H1 (cell line): ENCODE results near the gene CAPS. TPM values are rescaled to one million over a fixed set of nuclear protein-coding genes. Genes with fewer than 3 reads are reported as not detected.

Experiments
- CHD7 ChIP-seq: fragments of 300-600 bp; sonication (generic); IDR thresholded peaks from 2 replicates; pipeline ENCODE4 v1.7.1; 2012; ENCODE audit warnings: low read length, moderate library complexity, mild to moderate bottlenecking, inconsistent platforms; ENCODE audit not compliant: insufficient replicate concordance
- CREB1 ChIP-seq: IDR thresholded peaks from 2 replicates; pipeline ENCODE4 v1.6.1; 2012; ENCODE audit warnings: inconsistent platforms
- EP300 ChIP-seq, 2 experiments: IDR thresholded peaks; 1 replicate in 1 of 2; 2 replicates in 1 of 2; pipeline ENCODE4 v1.6.1; 2011 to 2012; ENCODE audit warnings: low read depth in 2 of 2, low read length in 2 of 2, mild to moderate bottlenecking in 2 of 2, borderline replicate concordance in 1 of 2, inconsistent platforms in 1 of 2, moderate library complexity in 1 of 2
- polyA plus RNA-seq, 7 experiments: library from polyadenylated mRNA; depleted of rRNA in 3 of 7; stranded (reverse) in 5 of 7; unstranded in 2 of 7; fragments of >200 nt in 5 of 7; fragments of 200-250 nt in 2 of 7; gene quantifications; 1 replicate in 5 of 7; 2 replicates in 1 of 7; 4 replicates in 1 of 7; pipeline versions ENCODE4 v1.2.1 to v1.2.3, GENCODE V29; 2011 to 2013; ENCODE audit warnings: missing spikeins in 2 of 7, mixed read lengths in 2 of 7
- total RNA-seq: library from RNA; stranded (reverse); fragmentation: NEBNext Ultra II Directional; extraction: Animal tissue kit (Norgen Biotek cat#: 25700); gene quantifications from 2 replicates; pipeline ENCODE4 v1.2.1, GENCODE V29; 2021

Gene CAPS
- total and polyA plus RNA-seq, 2 of the 8 experiments (the other 6 are each of a cell fraction or from before 2014, with no cell fraction given) = 2.1 to 2.4 TPM

GRCh38 chr19:5929625-5930024, 15.6 kb downstream of the CAPS start (continued):
- no peak for TF ChIP-seq CHD7
- TF ChIP-seq EP300 (IDR thresholded peaks at IDR 0.05; ENCODE audit: borderline replicate concordance in 1 of 2, low read depth in 2 of 2, low read length in 2 of 2) = no peak
- TF ChIP-seq CREB1 = no peak
